HepG2 (cell line): ENCODE data around the gene ASPHD1. TPM values are rescaled to one million over a fixed set of nuclear protein-coding genes. Genes with fewer than 3 reads are reported as not detected.
A peak's percentile ranks its signal among the peaks of the same experiment; 100 is the strongest.

Experiments used
- CHD4 ChIP-seq: fragments of 200-600 bp; sonication (generic); IDR thresholded peaks from 2 replicates; pipeline ENCODE4 v1.7.0; 2017; ENCODE audit warnings: mild to moderate bottlenecking, low read length, borderline replicate concordance
- PAWR ChIP-seq: sonication (generic); formaldehyde crosslinking; IDR thresholded peaks from 2 replicates; pipeline ENCODE4 v1.4.0; 2020; ENCODE audit warnings: missing genetic modification reagents, mild to moderate bottlenecking, borderline replicate concordance
- PHF5A ChIP-seq: IDR thresholded peaks from one replicate; pipeline ENCODE4 v1.6.1; 2018; ENCODE audit warnings: low read depth, missing genetic modification reagents; ENCODE audit not compliant: unreplicated experiment
- REXO4 ChIP-seq: sonication (generic); formaldehyde crosslinking; IDR thresholded peaks from 2 replicates; pipeline ENCODE4 v1.8.0; 2022; ENCODE audit warnings: missing genetic modification reagents, mild to moderate bottlenecking, borderline replicate concordance
- RFX3 ChIP-seq: IDR thresholded peaks from 2 replicates; pipeline ENCODE4 v1.6.1; 2016; ENCODE audit warnings: missing biosample characterization, missing genetic modification reagents
- RORA ChIP-seq: sonication (generic); formaldehyde crosslinking; IDR thresholded peaks from 2 replicates; pipeline ENCODE4 v1.5.0; 2020; ENCODE audit warnings: mild to moderate bottlenecking, missing genetic modification reagents, moderate library complexity
- SAFB2 ChIP-seq: sonication (generic); formaldehyde crosslinking; IDR thresholded peaks from 2 replicates; pipeline ENCODE4 v1.5.1; 2020; ENCODE audit warnings: missing genetic modification reagents, low read depth, mild to moderate bottlenecking, borderline replicate concordance
- SIX4 ChIP-seq: sonication (generic); formaldehyde crosslinking; IDR thresholded peaks from 2 replicates; pipeline ENCODE4 v1.4.0; 2020; ENCODE audit warnings: missing genetic modification reagents
- ZFP36L1 ChIP-seq: sonication (generic); formaldehyde crosslinking; IDR thresholded peaks from 2 replicates; pipeline ENCODE4 v1.8.0; 2022; ENCODE audit warnings: mild to moderate bottlenecking, missing genetic modification reagents, moderate library complexity
- ZNF235 ChIP-seq: sonication (generic); formaldehyde crosslinking; IDR thresholded peaks from 2 replicates; pipeline ENCODE4 v1.8.1; 2023; ENCODE audit warnings: mild to moderate bottlenecking, missing genetic modification reagents, borderline replicate concordance
- ZNF251 ChIP-seq: sonication (generic); formaldehyde crosslinking; IDR thresholded peaks from 2 replicates; pipeline ENCODE4 v1.9.0; 2021; ENCODE audit warnings: mild to moderate bottlenecking, missing genetic modification reagents
- ZNF296 ChIP-seq: sonication (generic); formaldehyde crosslinking; conservative IDR thresholded peaks from 2 replicates; pipeline ENCODE4 v1.5.0; 2020; ENCODE audit warnings: mild to moderate bottlenecking, missing genetic modification reagents
- ZNF550 ChIP-seq: sonication (generic); formaldehyde crosslinking; IDR thresholded peaks from 2 replicates; pipeline ENCODE4 v1.4.0; 2020; ENCODE audit warnings: mild to moderate bottlenecking, missing genetic modification reagents, borderline replicate concordance
- ZNF780A ChIP-seq: sonication (generic); formaldehyde crosslinking; IDR thresholded peaks from 2 replicates; pipeline ENCODE4 v1.8.0; 2022; ENCODE audit warnings: mild to moderate bottlenecking, missing genetic modification reagents, moderate library complexity
- polyA plus RNA-seq, 8 experiments: library from polyadenylated mRNA; depleted of rRNA in 3 of 8; stranded (reverse) in 7 of 8; unstranded in 1 of 8; fragments of >200 nt; fragmentation: Illumina TruSeq in 4 of 8; extraction: Trizol in 4 of 8; gene quantifications; 2 replicates each; pipeline versions ENCODE4 v1.2.1 to v1.2.3, GENCODE V29; 2011 to 2016; ENCODE audit warnings: low read depth in 4 of 8, missing spikeins in 1 of 8, mixed read lengths in 1 of 8; ENCODE audit not compliant: insufficient read depth in 1 of 8
- total RNA-seq, 5 experiments: library from RNA; depleted of rRNA; stranded (reverse); fragments of >200 nt; fragmentation: Illumina TruSeq; extraction: Trizol; gene quantifications; 2 replicates each; pipeline ENCODE4 v1.2.3, GENCODE V29; 2016; ENCODE audit warnings: low read depth in 1 of 5
- TF ChIP-seq, protein P1 (sequence below): sonication (generic); formaldehyde crosslinking; IDR thresholded peaks from 2 replicates; pipeline ENCODE4 v1.4.0; 2020; ENCODE audit warnings: missing genetic modification reagents, mild to moderate bottlenecking, borderline replicate concordance
- TF ChIP-seq, protein P2 (sequence below): sonication (generic); formaldehyde crosslinking; conservative IDR thresholded peaks from 2 replicates; pipeline ENCODE4 v1.5.0; 2020; ENCODE audit warnings: missing genetic modification reagents
- TF ChIP-seq, protein P3 (sequence below): IDR thresholded peaks from 2 replicates; pipeline ENCODE4 v1.6.1; 2016; ENCODE audit warnings: missing genetic modification reagents, missing compliant biosample characterization
- TF ChIP-seq, protein P4 (sequence below): sonication (generic); formaldehyde crosslinking; IDR thresholded peaks from 2 replicates; pipeline ENCODE4 v1.5.0; 2020; ENCODE audit warnings: mild to moderate bottlenecking, missing genetic modification reagents

Gene ASPHD1
- total and polyA plus RNA-seq, 2 of the 13 experiments (the other 11 are each of a cell fraction or from before 2014, with no cell fraction given), result 13.1 to 19.7 TPM

DNA sequence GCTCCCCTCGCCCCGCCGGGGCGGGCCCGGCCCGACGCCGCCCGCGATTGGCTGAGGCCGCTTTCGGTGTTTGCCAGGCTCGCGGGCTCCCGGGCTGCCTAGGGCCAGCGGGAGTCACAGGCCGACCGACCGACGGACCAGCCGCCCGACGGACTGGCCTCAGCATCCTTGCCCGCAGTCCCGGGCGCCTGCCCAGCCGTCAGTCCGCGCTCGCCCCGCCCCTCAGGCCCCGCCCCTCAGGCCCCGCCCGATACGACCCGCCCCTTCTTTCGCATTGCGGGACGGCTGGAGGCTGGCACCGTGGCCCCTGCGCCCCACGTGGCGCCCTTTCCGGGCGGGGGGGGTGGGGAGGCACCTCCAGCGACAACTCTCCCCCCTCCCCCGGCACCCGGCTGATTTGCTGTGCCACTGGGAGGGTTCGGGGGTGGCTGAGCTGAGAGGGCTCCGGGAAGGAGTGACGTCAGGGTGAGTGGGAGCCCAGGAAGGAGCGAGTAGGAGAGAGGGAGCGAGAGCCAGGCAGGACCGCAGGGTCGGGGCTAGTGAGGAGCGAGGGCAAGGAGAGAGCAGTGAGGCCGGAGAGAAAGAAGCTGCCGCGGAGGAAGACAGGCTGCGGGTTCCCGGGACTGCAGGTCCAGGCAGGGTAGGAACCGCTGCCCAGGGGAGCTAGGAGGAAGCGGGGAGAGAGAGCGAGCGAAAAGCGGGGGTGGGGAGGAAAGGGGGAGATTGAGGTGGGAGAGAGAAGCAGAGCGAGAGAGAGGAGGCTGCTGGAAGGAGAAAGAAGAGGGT is at the start of gene ASPHD1 (continued):
- TF ChIP-seq, protein P1, sequence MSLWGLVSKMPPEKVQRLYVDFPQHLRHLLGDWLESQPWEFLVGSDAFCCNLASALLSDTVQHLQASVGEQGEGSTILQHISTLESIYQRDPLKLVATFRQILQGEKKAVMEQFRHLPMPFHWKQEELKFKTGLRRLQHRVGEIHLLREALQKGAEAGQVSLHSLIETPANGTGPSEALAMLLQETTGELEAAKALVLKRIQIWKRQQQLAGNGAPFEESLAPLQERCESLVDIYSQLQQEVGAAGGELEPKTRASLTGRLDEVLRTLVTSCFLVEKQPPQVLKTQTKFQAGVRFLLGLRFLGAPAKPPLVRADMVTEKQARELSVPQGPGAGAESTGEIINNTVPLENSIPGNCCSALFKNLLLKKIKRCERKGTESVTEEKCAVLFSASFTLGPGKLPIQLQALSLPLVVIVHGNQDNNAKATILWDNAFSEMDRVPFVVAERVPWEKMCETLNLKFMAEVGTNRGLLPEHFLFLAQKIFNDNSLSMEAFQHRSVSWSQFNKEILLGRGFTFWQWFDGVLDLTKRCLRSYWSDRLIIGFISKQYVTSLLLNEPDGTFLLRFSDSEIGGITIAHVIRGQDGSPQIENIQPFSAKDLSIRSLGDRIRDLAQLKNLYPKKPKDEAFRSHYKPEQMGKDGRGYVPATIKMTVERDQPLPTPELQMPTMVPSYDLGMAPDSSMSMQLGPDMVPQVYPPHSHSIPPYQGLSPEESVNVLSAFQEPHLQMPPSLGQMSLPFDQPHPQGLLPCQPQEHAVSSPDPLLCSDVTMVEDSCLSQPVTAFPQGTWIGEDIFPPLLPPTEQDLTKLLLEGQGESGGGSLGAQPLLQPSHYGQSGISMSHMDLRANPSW (CRISPR knock-in tag), result no peak
- TF ChIP-seq PAWR (CRISPR knock-in tag) (no peak; the same call in none of the 2 replicates), SAFB2 (no peak), ZNF235 (CRISPR knock-in tag) (peak; percentile 95; the same call in 1 of the 2 replicates), RORA (no peak), ZNF251 (CRISPR knock-in tag) (0 out of 2 replicates have a peak, but pooled peaks have one; percentile 72), CHD4 (no peak), SIX4 (CRISPR knock-in tag) (peak; percentile 35; the same call in 1 of the 2 replicates), ZNF550 (no peak), ZNF780A (CRISPR knock-in tag) (peak; percentile 93), ZNF296 (CRISPR knock-in tag) (no peak), ZFP36L1 (CRISPR knock-in tag) (no peak; the same call in 1 of the 2 replicates), PHF5A (CRISPR knock-in tag) (peak; percentile 52), RFX3 (no peak), REXO4 (CRISPR knock-in tag) (peak; percentile 85; the same call in 1 of the 2 replicates)
- TF ChIP-seq, protein P2, sequence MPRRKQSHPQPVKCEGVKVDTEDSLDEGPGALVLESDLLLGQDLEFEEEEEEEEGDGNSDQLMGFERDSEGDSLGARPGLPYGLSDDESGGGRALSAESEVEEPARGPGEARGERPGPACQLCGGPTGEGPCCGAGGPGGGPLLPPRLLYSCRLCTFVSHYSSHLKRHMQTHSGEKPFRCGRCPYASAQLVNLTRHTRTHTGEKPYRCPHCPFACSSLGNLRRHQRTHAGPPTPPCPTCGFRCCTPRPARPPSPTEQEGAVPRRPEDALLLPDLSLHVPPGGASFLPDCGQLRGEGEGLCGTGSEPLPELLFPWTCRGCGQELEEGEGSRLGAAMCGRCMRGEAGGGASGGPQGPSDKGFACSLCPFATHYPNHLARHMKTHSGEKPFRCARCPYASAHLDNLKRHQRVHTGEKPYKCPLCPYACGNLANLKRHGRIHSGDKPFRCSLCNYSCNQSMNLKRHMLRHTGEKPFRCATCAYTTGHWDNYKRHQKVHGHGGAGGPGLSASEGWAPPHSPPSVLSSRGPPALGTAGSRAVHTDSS (CRISPR knock-in tag), result no peak
- TF ChIP-seq, protein P3, sequence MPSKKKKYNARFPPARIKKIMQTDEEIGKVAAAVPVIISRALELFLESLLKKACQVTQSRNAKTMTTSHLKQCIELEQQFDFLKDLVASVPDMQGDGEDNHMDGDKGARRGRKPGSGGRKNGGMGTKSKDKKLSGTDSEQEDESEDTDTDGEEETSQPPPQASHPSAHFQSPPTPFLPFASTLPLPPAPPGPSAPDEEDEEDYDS, result no peak
- TF ChIP-seq, protein P4, sequence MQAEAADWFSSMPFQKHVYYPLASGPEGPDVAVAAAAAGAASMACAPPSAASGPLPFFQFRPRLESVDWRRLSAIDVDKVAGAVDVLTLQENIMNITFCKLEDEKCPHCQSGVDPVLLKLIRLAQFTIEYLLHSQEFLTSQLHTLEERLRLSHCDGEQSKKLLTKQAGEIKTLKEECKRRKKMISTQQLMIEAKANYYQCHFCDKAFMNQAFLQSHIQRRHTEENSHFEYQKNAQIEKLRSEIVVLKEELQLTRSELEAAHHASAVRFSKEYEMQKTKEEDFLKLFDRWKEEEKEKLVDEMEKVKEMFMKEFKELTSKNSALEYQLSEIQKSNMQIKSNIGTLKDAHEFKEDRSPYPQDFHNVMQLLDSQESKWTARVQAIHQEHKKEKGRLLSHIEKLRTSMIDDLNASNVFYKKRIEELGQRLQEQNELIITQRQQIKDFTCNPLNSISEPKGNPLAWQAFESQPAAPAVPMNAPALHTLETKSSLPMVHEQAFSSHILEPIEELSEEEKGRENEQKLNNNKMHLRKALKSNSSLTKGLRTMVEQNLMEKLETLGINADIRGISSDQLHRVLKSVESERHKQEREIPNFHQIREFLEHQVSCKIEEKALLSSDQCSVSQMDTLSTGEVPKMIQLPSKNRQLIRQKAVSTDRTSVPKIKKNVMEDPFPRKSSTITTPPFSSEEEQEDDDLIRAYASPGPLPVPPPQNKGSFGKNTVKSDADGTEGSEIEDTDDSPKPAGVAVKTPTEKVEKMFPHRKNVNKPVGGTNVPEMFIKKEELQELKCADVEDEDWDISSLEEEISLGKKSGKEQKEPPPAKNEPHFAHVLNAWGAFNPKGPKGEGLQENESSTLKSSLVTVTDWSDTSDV (CRISPR knock-in tag), result no peak; the same call in 1 of the 2 replicates
